Fibroblast of villous mesenchyme (primary cell): ENCODE results near the gene C1QTNF1. TPM values are rescaled to one million over a fixed set of nuclear protein-coding genes. Genes with fewer than 3 reads are reported as not detected.

Experiments used
- DNase-seq: peaks from one replicate; pipeline ENCODE4 v3.0.0-alpha.2; 2010; ENCODE audit warnings: low read depth
- H3K4me3 ChIP-seq: 2 replicates; pipeline ENCODE4 v1.5.1; 2011; ENCODE audit warnings: low read depth, mild to moderate bottlenecking, low read length
- CTCF ChIP-seq: IDR thresholded peaks from 2 replicates; pipeline ENCODE4 v1.5.1; 2012; ENCODE audit warnings: low read depth, mild to moderate bottlenecking, low read length; ENCODE audit not compliant: insufficient read depth
- total RNA-seq: library from RNA; depleted of rRNA; stranded (reverse); fragments of >200 nt; gene quantifications from 2 replicates; pipeline ENCODE4 v1.2.3, GENCODE V29; 2012

C1QTNF1 gene
- total RNA-seq, 1 donor: 63.5 TPM

DNA sequence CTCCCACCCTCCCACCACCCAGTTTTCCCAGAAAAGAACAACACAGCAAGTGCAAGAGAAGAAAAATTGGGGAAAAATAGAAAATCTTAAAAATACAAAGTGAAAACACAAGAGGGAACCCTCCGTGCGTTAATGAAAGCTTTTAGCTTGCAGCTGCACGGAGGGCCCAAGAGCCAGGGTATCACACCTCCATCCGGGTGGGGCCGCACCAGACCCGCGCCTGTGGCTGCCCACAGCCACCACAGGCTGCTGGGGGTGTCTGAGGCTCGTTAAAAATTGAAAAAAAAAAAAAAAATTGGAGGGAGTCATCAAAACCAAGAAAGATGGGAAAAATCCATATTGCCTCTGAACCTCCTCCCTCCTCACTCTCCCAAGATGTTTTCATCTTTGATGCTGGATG, 69.3 kb downstream of the C1QTNF1 start:
- no peak overlapping the region for H3K4me3 ChIP-seq
- no peak for TF ChIP-seq CTCF
- DNase-seq: no peak

GRCh38 chr17:79094261-79094660, 70.3 kb downstream of the C1QTNF1 start:
- H3K4me3 ChIP-seq: no peak overlapping the region
- no peak for DNase-seq
- no peak for TF ChIP-seq CTCF

GRCh38 chr17:79095345-79096055, 71.5 kb downstream of the C1QTNF1 start:
- H3K4me3 ChIP-seq: no peak overlapping the region
- DNase-seq: no peak
- TF ChIP-seq CTCF: no peak

GRCh38 chr17:79096477-79096876, 72.5 kb downstream of the C1QTNF1 start:
- no peak for TF ChIP-seq CTCF
- no peak overlapping the region for H3K4me3 ChIP-seq
- no peak for DNase-seq

- no peak overlapping the region for H3K4me3 ChIP-seq
- no peak for DNase-seq
- no peak for TF ChIP-seq CTCF
Measured at GRCh38 chr17:79097226-79098055, 73.5 kb downstream of the C1QTNF1 start.

GRCh38 chr17:79098282-79098867, 74.4 kb downstream of the C1QTNF1 start:
- no peak for DNase-seq
- H3K4me3 ChIP-seq: no peak overlapping the region
- no peak for TF ChIP-seq CTCF

Other genes starting within 250 kb of the C1QTNF1 start
- 16.4 and 19.4 TPM in 2 replicates for gene CYTH1, start 241.9 kb upstream of the C1QTNF1 start, total RNA-seq
- 32.4 and 33.5 TPM in 2 replicates for gene USP36, start 183.4 kb upstream of the C1QTNF1 start, total RNA-seq
- 3.9 and 5.6 TPM in 2 replicates for gene CEP295NL, start 121.0 kb upstream of the C1QTNF1 start, total RNA-seq
- 157 and 189 TPM in 2 replicates for gene TIMP2, start 98.8 kb upstream of the C1QTNF1 start, total RNA-seq
- gene LGALS3BP, start 44.2 kb upstream of the C1QTNF1 start, total RNA-seq: 297 and 325 TPM in 2 replicates
- 49.6 and 63.9 TPM in 2 replicates for gene CANT1, start 14.4 kb upstream of the C1QTNF1 start, total RNA-seq
- 9.0 and 11.2 TPM in 2 replicates for gene ENGASE, start 50.7 kb downstream of the C1QTNF1 start, total RNA-seq